ENCODE results near the gene PAX6. TPM values are rescaled to one million over a fixed set of nuclear protein-coding genes. Genes with fewer than 3 reads are reported as not detected.

The PAX6 gene
- total RNA-seq, 4 donors from 2014 or later = 0.40 to 0.79 (median 0.55) TPM; not detected in 1

- DNase-seq = no peak
- in situ Hi-C loops (cut with MboI; ENCODE audit: low pct_ligation_motif_present in 1 of 4, low pct_unique_long_range_greater_than_20kb in 1 of 4, low sequenced_read_pairs in 3 of 4) (no loop called here), intact Hi-C loops (cut with DNase I; ENCODE audit: low total_unique reads) (no loop called here)
- Histone ChIP-seq H3K9me3 (no peaks in the 10 kb centered on the region), H3K4me3 (peak overlapping the region in 3 of 4 donors; percentile 25 to 60 (median 28)), H3K27me3 (peaks cover 100% of the 10 kb centered on the region), H3K36me3 (no peaks in the 10 kb centered on the region), H3K4me1 (peaks cover 43 to 87% (median 75%) of the 10 kb centered on the region in 4 donors), H3K27ac (no peak overlapping the region)
- no peak for TF ChIP-seq POLR2A (IDR thresholded peaks at IDR 0.05)
- TF ChIP-seq POLR2AphosphoS5 (IDR thresholded peaks at IDR 0.05) = no peak
- TF ChIP-seq EP300 (IDR thresholded peaks at IDR 0.05; ENCODE audit: low read depth) = no peak
- TF ChIP-seq CTCF (IDR thresholded peaks at IDR 0.05) = no peak
- 0 to 8% methylated on average over 3 to 32 of the region's 35 CpGs for WGBS, 2 donors (ENCODE audit: low coverage in 1 of 2)
These were observed 2.5 kb upstream of the PAX6 start for GRCh38 chr11:31813391-31814175.

GRCh38 chr11:31812383-31813381, 1.6 kb upstream of the PAX6 start:
- Histone ChIP-seq H3K9me3 (no peaks in the 10 kb centered on the region), H3K27ac (no peak overlapping the region), H3K27me3 (peaks cover 100% of the 10 kb centered on the region), H3K4me1 (peaks cover 37 to 80% (median 69%) of the 10 kb centered on the region in 4 donors), H3K36me3 (no peaks in the 10 kb centered on the region), H3K4me3 (peak overlapping the region; percentile 25 to 60 (median 31))
- 0 to 4% methylated on average over 1 to 62 of the region's 63 CpGs for WGBS, 2 donors (ENCODE audit: low coverage in 1 of 2)
- intact Hi-C loops (cut with DNase I; ENCODE audit: low total_unique reads) = no loop called here
- DNase-seq = no peak
- in situ Hi-C loops (cut with MboI; ENCODE audit: low pct_ligation_motif_present in 1 of 4, low pct_unique_long_range_greater_than_20kb in 1 of 4, low sequenced_read_pairs in 3 of 4) = no loop called here
- no peak for TF ChIP-seq POLR2A (IDR thresholded peaks at IDR 0.05)
- no peak for TF ChIP-seq CTCF (IDR thresholded peaks at IDR 0.05)
- no peak for TF ChIP-seq POLR2AphosphoS5 (IDR thresholded peaks at IDR 0.05)
- TF ChIP-seq EP300 (IDR thresholded peaks at IDR 0.05; ENCODE audit: low read depth) = no peak

- Histone ChIP-seq H3K4me1 (peaks cover 17 to 66% (median 50%) of the 10 kb centered on the region in 4 donors), H3K27me3 (peaks cover 100% of the 10 kb centered on the region), H3K9me3 (no peaks in the 10 kb centered on the region), H3K27ac (no peak overlapping the region), H3K4me3 (peak overlapping the region; percentile 7 to 57 (median 19)), H3K36me3 (no peaks in the 10 kb centered on the region)
- no peak for DNase-seq
- intact Hi-C loops (cut with DNase I; ENCODE audit: low total_unique reads) = no loop called here
- 8 to 44% methylated on average over 3 to 73 of the region's 91 CpGs for WGBS, 2 donors (ENCODE audit: low coverage in 1 of 2)
- TF ChIP-seq POLR2A (IDR thresholded peaks at IDR 0.05) (no peak), CTCF (IDR thresholded peaks at IDR 0.05) (no peak), EP300 (IDR thresholded peaks at IDR 0.05; ENCODE audit: low read depth) (no peak), POLR2AphosphoS5 (IDR thresholded peaks at IDR 0.05) (no peak)
- in situ Hi-C loops (cut with MboI; ENCODE audit: low pct_ligation_motif_present in 1 of 4, low pct_unique_long_range_greater_than_20kb in 1 of 4, low sequenced_read_pairs in 3 of 4) = no loop called here
These were observed 1.0 kb downstream of the PAX6 start for GRCh38 chr11:31809857-31810778.

Data from transverse colon (tissue), 4 donors.